Measurements from ENCODE around the gene FRS2. TPM values are rescaled to one million over a fixed set of nuclear protein-coding genes. Genes with fewer than 3 reads are reported as not detected.
A peak's percentile ranks its signal among the peaks of the same experiment; 100 is the strongest.

Gene FRS2
- total and polyA plus RNA-seq, 9 of the 15 experiments (the other 6 are each of a cell fraction or from before 2014, with no cell fraction given), result 1.0 to 9.1 (median 6.0) TPM

DNA sequence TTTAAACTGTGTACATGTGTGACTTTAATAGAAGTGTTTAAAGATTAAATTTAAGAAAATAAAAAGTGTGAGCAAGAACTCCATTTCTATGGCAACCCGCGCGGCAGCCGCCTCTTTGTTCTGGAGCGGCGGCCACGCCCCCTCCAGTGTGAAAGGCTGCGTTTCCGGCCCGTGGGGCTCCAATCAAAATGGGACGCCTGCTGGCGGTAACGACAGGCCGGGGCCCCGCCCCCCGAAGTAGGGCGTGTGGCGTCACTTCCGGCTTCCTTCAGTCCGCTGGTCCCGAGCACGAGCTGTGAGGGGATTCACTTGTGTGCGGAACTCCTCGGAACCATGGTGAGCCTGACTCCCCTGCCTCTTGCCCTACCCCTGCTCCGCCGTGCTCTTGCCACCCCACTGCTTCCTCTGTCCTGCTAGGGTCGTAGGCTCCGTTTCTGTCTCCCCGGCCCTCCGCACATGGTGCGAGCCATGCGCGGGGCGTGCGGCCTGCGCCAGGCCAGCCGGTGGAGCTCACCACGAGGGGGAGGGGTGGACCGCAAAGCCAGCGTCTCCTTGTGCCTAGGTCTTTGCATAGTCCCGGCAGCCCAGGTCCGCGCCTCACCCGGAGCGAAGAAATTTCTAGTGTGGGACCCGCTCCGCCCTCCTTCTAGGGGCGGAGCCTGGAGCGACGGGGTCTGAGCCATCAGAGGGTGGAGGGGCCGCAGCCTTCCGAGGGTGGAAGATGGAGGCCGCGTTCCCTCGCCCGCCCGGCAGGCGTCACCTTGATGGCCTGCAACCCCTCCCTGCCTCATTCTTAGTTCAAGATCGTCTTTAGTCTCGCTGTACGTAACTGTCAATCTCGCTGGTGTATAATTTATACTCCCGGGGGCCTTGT lies 115.2 kb downstream of the FRS2 start, which contains the start of gene CCT2 (continued):
- TF ChIP-seq, protein P1, sequence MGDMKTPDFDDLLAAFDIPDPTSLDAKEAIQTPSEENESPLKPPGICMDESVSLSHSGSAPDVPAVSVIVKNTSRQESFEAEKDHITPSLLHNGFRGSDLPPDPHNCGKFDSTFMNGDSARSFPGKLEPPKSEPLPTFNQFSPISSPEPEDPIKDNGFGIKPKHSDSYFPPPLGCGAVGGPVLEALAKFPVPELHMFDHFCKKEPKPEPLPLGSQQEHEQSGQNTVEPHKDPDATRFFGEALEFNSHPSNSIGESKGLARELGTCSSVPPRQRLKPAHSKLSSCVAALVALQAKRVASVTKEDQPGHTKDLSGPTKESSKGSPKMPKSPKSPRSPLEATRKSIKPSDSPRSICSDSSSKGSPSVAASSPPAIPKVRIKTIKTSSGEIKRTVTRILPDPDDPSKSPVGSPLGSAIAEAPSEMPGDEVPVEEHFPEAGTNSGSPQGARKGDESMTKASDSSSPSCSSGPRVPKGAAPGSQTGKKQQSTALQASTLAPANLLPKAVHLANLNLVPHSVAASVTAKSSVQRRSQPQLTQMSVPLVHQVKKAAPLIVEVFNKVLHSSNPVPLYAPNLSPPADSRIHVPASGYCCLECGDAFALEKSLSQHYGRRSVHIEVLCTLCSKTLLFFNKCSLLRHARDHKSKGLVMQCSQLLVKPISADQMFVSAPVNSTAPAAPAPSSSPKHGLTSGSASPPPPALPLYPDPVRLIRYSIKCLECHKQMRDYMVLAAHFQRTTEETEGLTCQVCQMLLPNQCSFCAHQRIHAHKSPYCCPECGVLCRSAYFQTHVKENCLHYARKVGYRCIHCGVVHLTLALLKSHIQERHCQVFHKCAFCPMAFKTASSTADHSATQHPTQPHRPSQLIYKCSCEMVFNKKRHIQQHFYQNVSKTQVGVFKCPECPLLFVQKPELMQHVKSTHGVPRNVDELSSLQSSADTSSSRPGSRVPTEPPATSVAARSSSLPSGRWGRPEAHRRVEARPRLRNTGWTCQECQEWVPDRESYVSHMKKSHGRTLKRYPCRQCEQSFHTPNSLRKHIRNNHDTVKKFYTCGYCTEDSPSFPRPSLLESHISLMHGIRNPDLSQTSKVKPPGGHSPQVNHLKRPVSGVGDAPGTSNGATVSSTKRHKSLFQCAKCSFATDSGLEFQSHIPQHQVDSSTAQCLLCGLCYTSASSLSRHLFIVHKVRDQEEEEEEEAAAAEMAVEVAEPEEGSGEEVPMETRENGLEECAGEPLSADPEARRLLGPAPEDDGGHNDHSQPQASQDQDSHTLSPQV (IDR thresholded peaks at IDR 0.05), result no peak
- peak; percentile 70; the same call in 1 of the 2 replicates for TF ChIP-seq CTBP1 (IDR thresholded peaks at IDR 0.05; ENCODE audit: borderline replicate concordance)
- TF ChIP-seq, protein P2, sequence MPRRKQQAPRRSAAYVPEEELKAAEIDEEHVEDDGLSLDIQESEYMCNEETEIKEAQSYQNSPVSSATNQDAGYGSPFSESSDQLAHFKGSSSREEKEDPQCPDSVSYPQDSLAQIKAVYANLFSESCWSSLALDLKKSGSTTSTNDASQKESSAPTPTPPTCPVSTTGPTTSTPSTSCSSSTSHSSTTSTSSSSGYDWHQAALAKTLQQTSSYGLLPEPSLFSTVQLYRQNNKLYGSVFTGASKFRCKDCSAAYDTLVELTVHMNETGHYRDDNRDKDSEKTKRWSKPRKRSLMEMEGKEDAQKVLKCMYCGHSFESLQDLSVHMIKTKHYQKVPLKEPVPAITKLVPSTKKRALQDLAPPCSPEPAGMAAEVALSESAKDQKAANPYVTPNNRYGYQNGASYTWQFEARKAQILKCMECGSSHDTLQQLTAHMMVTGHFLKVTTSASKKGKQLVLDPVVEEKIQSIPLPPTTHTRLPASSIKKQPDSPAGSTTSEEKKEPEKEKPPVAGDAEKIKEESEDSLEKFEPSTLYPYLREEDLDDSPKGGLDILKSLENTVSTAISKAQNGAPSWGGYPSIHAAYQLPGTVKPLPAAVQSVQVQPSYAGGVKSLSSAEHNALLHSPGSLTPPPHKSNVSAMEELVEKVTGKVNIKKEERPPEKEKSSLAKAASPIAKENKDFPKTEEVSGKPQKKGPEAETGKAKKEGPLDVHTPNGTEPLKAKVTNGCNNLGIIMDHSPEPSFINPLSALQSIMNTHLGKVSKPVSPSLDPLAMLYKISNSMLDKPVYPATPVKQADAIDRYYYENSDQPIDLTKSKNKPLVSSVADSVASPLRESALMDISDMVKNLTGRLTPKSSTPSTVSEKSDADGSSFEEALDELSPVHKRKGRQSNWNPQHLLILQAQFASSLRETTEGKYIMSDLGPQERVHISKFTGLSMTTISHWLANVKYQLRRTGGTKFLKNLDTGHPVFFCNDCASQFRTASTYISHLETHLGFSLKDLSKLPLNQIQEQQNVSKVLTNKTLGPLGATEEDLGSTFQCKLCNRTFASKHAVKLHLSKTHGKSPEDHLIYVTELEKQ (CRISPR knock-in tag; IDR thresholded peaks at IDR 0.05), result no peak
- TF ChIP-seq ZNF586 (CRISPR knock-in tag; conservative IDR thresholded peaks at IDR 0.05), result no peak
- TF ChIP-seq, protein P3, sequence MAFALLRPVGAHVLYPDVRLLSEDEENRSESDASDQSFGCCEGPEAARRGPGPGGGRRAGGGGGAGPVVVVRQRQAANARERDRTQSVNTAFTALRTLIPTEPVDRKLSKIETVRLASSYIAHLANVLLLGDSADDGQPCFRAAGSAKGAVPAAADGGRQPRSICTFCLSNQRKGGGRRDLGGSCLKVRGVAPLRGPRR (CRISPR knock-in tag; IDR thresholded peaks at IDR 0.05), result no peak
- no peak for TF ChIP-seq DACH1 (IDR thresholded peaks at IDR 0.05; ENCODE audit: partially characterized antibody)
- TF ChIP-seq, protein P4, sequence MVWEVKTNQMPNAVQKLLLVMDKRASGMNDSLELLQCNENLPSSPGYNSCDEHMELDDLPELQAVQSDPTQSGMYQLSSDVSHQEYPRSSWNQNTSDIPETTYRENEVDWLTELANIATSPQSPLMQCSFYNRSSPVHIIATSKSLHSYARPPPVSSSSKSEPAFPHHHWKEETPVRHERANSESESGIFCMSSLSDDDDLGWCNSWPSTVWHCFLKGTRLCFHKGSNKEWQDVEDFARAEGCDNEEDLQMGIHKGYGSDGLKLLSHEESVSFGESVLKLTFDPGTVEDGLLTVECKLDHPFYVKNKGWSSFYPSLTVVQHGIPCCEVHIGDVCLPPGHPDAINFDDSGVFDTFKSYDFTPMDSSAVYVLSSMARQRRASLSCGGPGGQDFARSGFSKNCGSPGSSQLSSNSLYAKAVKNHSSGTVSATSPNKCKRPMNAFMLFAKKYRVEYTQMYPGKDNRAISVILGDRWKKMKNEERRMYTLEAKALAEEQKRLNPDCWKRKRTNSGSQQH (CRISPR knock-in tag; IDR thresholded peaks at IDR 0.05), result peak; percentile 80; the same call in 1 of the 2 replicates
- peak; percentile 75; the same call in 1 of the 2 replicates for TF ChIP-seq KLF13 (tag; IDR thresholded peaks at IDR 0.05; ENCODE audit: borderline replicate concordance, low read depth)
- TF ChIP-seq, protein P5, sequence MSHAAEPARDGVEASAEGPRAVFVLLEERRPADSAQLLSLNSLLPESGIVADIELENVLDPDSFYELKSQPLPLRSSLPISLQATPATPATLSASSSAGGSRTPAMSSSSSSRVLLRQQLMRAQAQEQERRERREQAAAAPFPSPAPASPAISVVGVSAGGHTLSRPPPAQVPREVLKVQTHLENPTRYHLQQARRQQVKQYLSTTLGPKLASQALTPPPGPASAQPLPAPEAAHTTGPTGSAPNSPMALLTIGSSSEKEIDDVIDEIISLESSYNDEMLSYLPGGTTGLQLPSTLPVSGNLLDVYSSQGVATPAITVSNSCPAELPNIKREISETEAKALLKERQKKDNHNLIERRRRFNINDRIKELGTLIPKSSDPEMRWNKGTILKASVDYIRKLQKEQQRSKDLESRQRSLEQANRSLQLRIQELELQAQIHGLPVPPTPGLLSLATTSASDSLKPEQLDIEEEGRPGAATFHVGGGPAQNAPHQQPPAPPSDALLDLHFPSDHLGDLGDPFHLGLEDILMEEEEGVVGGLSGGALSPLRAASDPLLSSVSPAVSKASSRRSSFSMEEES (CRISPR knock-in tag; IDR thresholded peaks at IDR 0.05), result no peak
- no peak for TF ChIP-seq HNRNPUL1 (IDR thresholded peaks at IDR 0.05; ENCODE audit: low read length)
- 0 out of 2 replicates have a peak, but pooled peaks have one; percentile 16 for TF ChIP-seq SMARCE1 (IDR thresholded peaks at IDR 0.05)
- TF ChIP-seq, protein P6, sequence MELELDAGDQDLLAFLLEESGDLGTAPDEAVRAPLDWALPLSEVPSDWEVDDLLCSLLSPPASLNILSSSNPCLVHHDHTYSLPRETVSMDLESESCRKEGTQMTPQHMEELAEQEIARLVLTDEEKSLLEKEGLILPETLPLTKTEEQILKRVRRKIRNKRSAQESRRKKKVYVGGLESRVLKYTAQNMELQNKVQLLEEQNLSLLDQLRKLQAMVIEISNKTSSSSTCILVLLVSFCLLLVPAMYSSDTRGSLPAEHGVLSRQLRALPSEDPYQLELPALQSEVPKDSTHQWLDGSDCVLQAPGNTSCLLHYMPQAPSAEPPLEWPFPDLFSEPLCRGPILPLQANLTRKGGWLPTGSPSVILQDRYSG (tag; conservative IDR thresholded peaks at IDR 0.05; ENCODE audit: low read depth), result no peak
- TF ChIP-seq PHB (CRISPR knock-in tag; IDR thresholded peaks at IDR 0.05), result no peak
- peak; percentile 74 for TF ChIP-seq ELF4 (CRISPR knock-in tag; IDR thresholded peaks at IDR 0.05)

Measured in K562 (cell line).